HS-5 (cell line): Measurements from ENCODE around the gene SNAPC5.

ENCODE experiments used
- DNase-seq: peaks from one replicate; pipeline ENCODE4 v3.0.0-alpha.2; 2012; ENCODE audit warnings: low read depth

SNAPC5 gene

GRCh38 chr15:66459818-66460615, 37.5 kb downstream of the SNAPC5 start:
- DNase-seq: no peak

GRCh38 chr15:66456211-66456610, 41.4 kb downstream of the SNAPC5 start:
- no peak for DNase-seq

GRCh38 chr15:66454143-66454542, 43.4 kb downstream of the SNAPC5 start:
- DNase-seq: no peak

DNA sequence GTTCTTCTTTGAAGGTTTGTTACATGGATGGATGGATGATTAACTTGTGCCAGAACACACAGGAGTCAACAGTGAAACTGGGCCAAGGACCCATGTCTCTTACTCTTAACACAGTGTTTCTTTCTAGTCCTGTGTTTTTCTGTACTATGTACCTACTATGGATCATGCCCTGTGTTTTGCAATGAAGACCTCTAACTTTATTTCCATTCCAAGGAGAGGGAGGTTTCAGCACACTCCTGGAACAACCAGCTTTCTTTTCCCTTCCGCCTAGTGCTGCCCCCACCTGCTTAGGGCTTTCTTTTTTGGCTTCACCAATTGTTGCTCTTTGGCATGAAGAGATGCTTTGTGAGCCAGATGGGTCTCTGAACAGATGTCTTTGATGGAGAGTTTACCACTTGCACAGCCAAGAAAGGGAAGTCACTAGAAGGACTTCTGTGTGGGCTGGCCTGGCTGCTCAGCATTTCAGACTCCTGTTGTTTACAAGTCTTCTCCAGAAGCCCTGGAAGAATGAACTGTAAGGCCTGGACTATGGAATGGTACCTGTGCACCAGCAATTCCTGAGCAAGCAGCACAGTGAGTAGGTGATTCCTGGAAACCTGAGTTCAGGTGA, 44.5 kb downstream of the SNAPC5 start:
- DNase-seq: no peak

GRCh38 chr15:66452420-66452819, 45.1 kb downstream of the SNAPC5 start:
- no peak for DNase-seq
